ENCODE data around the gene OSBPL8.

- TF ChIP-seq EZH2 (IDR thresholded peaks at IDR 0.05; ENCODE audit: borderline replicate concordance, low read length) (no peak), CTCF (IDR thresholded peaks at IDR 0.05; ENCODE audit: low read length) (no peak)
Measured at GRCh38 chr12:76444408-76444984, 115.1 kb downstream of the OSBPL8 start.
